GM12878 (cell line): Measurements from ENCODE around the gene SLC43A1. TPM values are rescaled to one million over a fixed set of nuclear protein-coding genes. Genes with fewer than 3 reads are reported as not detected.

Experiments
- ATAC-seq: fragments of 200-7000 bp; cut with Tn5 transposase; 3 replicates; pipeline ENCODE4 v1.9.1; 2020; ENCODE audit warnings: mild to moderate bottlenecking, moderate library complexity
- BruUV-seq: library from RNA; stranded (reverse); fragments of 400-500 nt; replicated peaks from 2 replicates; lab custom pipeline; 2021; lab: Mats Ljungman, UMichigan
- CTCF ChIA-PET: fragments of 300-600 bp; sonication (Branson Sonifier 250); formaldehyde crosslinking; extraction: SDS; loops from one replicate; lab custom pipeline; 2021; ENCODE audit warnings: inconsistent platforms; lab: Yijun Ruan, JAX
- POLR2A ChIA-PET: fragments of 350-600 bp; formaldehyde crosslinking; extraction: SDS; loops from one replicate; lab custom pipeline; 2021; ENCODE audit warnings: inconsistent platforms; lab: Charles Lee
- RAD21 ChIA-PET: fragments of 300-600 bp; sonication (Branson Sonifier 250); formaldehyde crosslinking; loops from one replicate; lab custom pipeline; 2023; ENCODE audit warnings: antibody characterized with exemption; ENCODE audit not compliant: unreplicated experiment; lab: Charles Lee
- SMC1A ChIA-PET: fragments of 300-600 bp; sonication (Branson Sonifier 250); formaldehyde crosslinking; loops from one replicate; lab custom pipeline; 2023; ENCODE audit not compliant: unreplicated experiment, uncharacterized antibody; lab: Charles Lee
- DNase-seq: peaks from one replicate; pipeline ENCODE4 v3.0.0-alpha.2; 2011; ENCODE audit warnings: low read depth, low spot score
- FAIRE-seq: peaks from 3 replicates; lab custom pipeline; 2011; peaks lifted over from hg19 to GRCh38; lab: Jason Lieb, UNC
- H2AFZ ChIP-seq: 2 replicates; pipeline ENCODE4 v1.6.0; 2011; ENCODE audit warnings: low read depth, low read length, control low read depth; ENCODE audit not compliant: control insufficient read depth
- H3K27ac ChIP-seq: 2 replicates; pipeline ENCODE4 v1.5.1; 2011; ENCODE audit warnings: control low read depth; ENCODE audit not compliant: control insufficient read depth, insufficient read depth
- H3K27me3 ChIP-seq, 2 experiments: replicated peaks in 1 of 2; 2 replicates each; pipeline versions ENCODE4 v1.6.0 to v1.6.1; 2011; ENCODE audit warnings: low read length in 1 of 2; ENCODE audit not compliant: control insufficient read depth in 2 of 2, insufficient read depth in 2 of 2
- H3K36me3 ChIP-seq, 2 experiments: 2 replicates each; pipeline ENCODE4 v1.5.1; 2011; ENCODE audit warnings: low read length in 1 of 2; ENCODE audit not compliant: control insufficient read depth in 2 of 2, insufficient read depth in 2 of 2
- H3K4me1 ChIP-seq: 2 replicates; pipeline ENCODE4 v1.6.1; 2011; ENCODE audit warnings: mild to moderate bottlenecking, low read length, moderate library complexity, mixed read lengths; ENCODE audit not compliant: control insufficient read depth, insufficient read depth
- H3K4me2 ChIP-seq: 2 replicates; pipeline ENCODE4 v1.6.0; 2011; ENCODE audit warnings: control low read depth; ENCODE audit not compliant: control insufficient read depth, insufficient read depth
- H3K4me3 ChIP-seq: fragments of 200-600 bp; sonication (generic); 2 replicates; pipeline ENCODE4 v1.5.1; 2016
- H3K79me2 ChIP-seq: 2 replicates; pipeline ENCODE4 v1.6.0; 2011; ENCODE audit warnings: low read length; ENCODE audit not compliant: control insufficient read depth, insufficient read depth
- H3K9ac ChIP-seq: 2 replicates; pipeline ENCODE4 v1.8.0; 2011; ENCODE audit warnings: low read length, control low read depth, mixed read lengths; ENCODE audit not compliant: control insufficient read depth, insufficient read depth
- H3K9me3 ChIP-seq: replicated peaks from 3 replicates; pipeline ENCODE4 v1.5.1; 2011; ENCODE audit warnings: mild to moderate bottlenecking, low read length; ENCODE audit not compliant: control insufficient read depth, insufficient read depth
- H4K20me1 ChIP-seq: 2 replicates; pipeline ENCODE4 v1.6.0; 2011; ENCODE audit not compliant: control insufficient read depth, insufficient read depth
- BHLHE40 ChIP-seq, 2 experiments: fragments of 450-650 bp in 1 of 2; IDR thresholded peaks; 2 replicates each; pipeline ENCODE4 v1.6.1; 2011 to 2017; ENCODE audit warnings: low read depth in 2 of 2, borderline replicate concordance in 1 of 2, improper control_type of control experiment in 1 of 2, low read length in 1 of 2, mild to moderate bottlenecking in 1 of 2
- BMI1 ChIP-seq: fragments of 450-650 bp; IDR thresholded peaks from 2 replicates; pipeline ENCODE4 v1.6.1; 2016; ENCODE audit warnings: mild to moderate bottlenecking, moderate library complexity, borderline replicate concordance
- E2F4 ChIP-seq: IDR thresholded peaks from 2 replicates; pipeline ENCODE4 v1.6.1; 2012; ENCODE audit warnings: low read depth, low read length, improper control_type of control experiment
- EED ChIP-seq: sonication (generic); IDR thresholded peaks from 2 replicates; pipeline ENCODE4 v1.6.1; 2016; ENCODE audit warnings: antibody characterized with exemption, low read depth
- EGR1 ChIP-seq, 2 experiments: IDR thresholded peaks; 1 replicate in 1 of 2; 2 replicates in 1 of 2; pipeline ENCODE4 v1.6.1; 2011 to 2012; ENCODE audit warnings: low read depth in 2 of 2, low read length in 2 of 2, borderline replicate concordance in 1 of 2, mild to moderate bottlenecking in 1 of 2, moderate library complexity in 1 of 2
- FOXK2 ChIP-seq: fragments of 450-650 bp; IDR thresholded peaks from 2 replicates; pipeline ENCODE4 v1.6.1; 2017; ENCODE audit warnings: mild to moderate bottlenecking, moderate library complexity
- IKZF1 ChIP-seq: fragments of 450-650 bp; conservative IDR thresholded peaks from 2 replicates; pipeline ENCODE4 v1.6.1; 2017; ENCODE audit warnings: antibody characterized with exemption, mild to moderate bottlenecking
- IKZF2 ChIP-seq, 2 experiments: fragments of 450-650 bp; IDR thresholded peaks; 2 replicates each; pipeline ENCODE4 v1.6.1; 2017; ENCODE audit warnings: mild to moderate bottlenecking in 2 of 2, moderate library complexity in 2 of 2
- IRF4 ChIP-seq: IDR thresholded peaks from 2 replicates; pipeline ENCODE4 v1.6.1; 2011; ENCODE audit warnings: low read depth, low read length
- MEF2A ChIP-seq: IDR thresholded peaks from 2 replicates; pipeline ENCODE4 v1.6.1; 2011; ENCODE audit warnings: low read depth, mild to moderate bottlenecking, low read length, moderate library complexity; ENCODE audit not compliant: insufficient read depth
- MLLT1 ChIP-seq: fragments of 450-650 bp; IDR thresholded peaks from 2 replicates; pipeline ENCODE4 v1.6.1; 2016; ENCODE audit warnings: mild to moderate bottlenecking
- MTA2 ChIP-seq: fragments of 450-650 bp; IDR thresholded peaks from 2 replicates; pipeline ENCODE4 v1.6.1; 2016; ENCODE audit warnings: low read depth, mild to moderate bottlenecking, moderate library complexity
- NBN ChIP-seq: fragments of 450-650 bp; IDR thresholded peaks from 2 replicates; pipeline ENCODE4 v1.6.1; 2016
- PAX5 ChIP-seq: IDR thresholded peaks from 2 replicates; pipeline ENCODE4 v1.6.1; 2011; ENCODE audit warnings: low read depth, low read length, borderline replicate concordance
- PML ChIP-seq: IDR thresholded peaks from 2 replicates; pipeline ENCODE4 v1.6.1; 2012; ENCODE audit warnings: low read length, inconsistent platforms
- POLR2A ChIP-seq: IDR thresholded peaks from 2 replicates; pipeline ENCODE4 v1.6.1; 2011; ENCODE audit warnings: low read depth, mild to moderate bottlenecking, low read length
- RCOR1 ChIP-seq: conservative IDR thresholded peaks from 2 replicates; pipeline ENCODE4 v1.6.1; 2012; ENCODE audit warnings: low read depth, low read length, improper control_type of control experiment
- RELB ChIP-seq: fragments of 450-650 bp; IDR thresholded peaks from 2 replicates; pipeline ENCODE4 v1.6.1; 2017; ENCODE audit warnings: low read depth, mild to moderate bottlenecking, moderate library complexity
- SIN3A ChIP-seq: IDR thresholded peaks from 2 replicates; pipeline ENCODE4 v1.6.1; 2012; ENCODE audit warnings: low read depth, low read length, improper control_type of control experiment
- SMARCA5 ChIP-seq: fragments of 450-650 bp; IDR thresholded peaks from 2 replicates; pipeline ENCODE4 v1.6.1; 2017; ENCODE audit warnings: mild to moderate bottlenecking
- SP1 ChIP-seq: IDR thresholded peaks from one replicate; pipeline ENCODE4 v1.6.1; 2011; ENCODE audit warnings: low read depth, low read length
- SRF ChIP-seq, 2 experiments: IDR thresholded peaks; 2 replicates each; pipeline ENCODE4 v1.6.1; 2011; ENCODE audit warnings: low read depth in 2 of 2, low read length in 2 of 2, mild to moderate bottlenecking in 1 of 2, moderate library complexity in 1 of 2
- WGBS: methylation state at CpG from one replicate; pipeline ENCODE4 v1.1.6; 2016; ENCODE audit warnings: low lambda C conversion rate; ENCODE audit not compliant: insufficient replicate concordance, insufficient coverage; ENCODE audit errors: missing lambda C conversion rate; 5-methylcytosine and 5-hydroxymethylcytosine counted together
- in situ Hi-C: fragments of 300-500 bp; cut with MboI; formaldehyde crosslinking; loops from 9 replicates; pipeline ENCODE4 v1.14.3; 2018; ENCODE audit warnings: mixed read lengths
- intact Hi-C: fragments of 100-400 bp; cut with micrococcal nuclease; formaldehyde crosslinking; loops from one replicate; pipeline ENCODE4 v1.14.2; 2022; ENCODE audit not compliant: unreplicated experiment
- polyA plus RNA-seq, 11 experiments: library from polyadenylated mRNA; depleted of rRNA in 4 of 11; unstranded in 6 of 11; stranded (reverse) in 5 of 11; fragments of >200 nt; fragmentation: Nextera tagmentation in 4 of 11; fragmentation: Illumina TruSeq in 1 of 11; extraction: Ambion mirVana in 4 of 11; extraction: Trizol in 1 of 11; gene quantifications; 1 replicate in 1 of 11; 2 replicates in 10 of 11; pipeline versions ENCODE4 v1.2.1 to v1.2.3, GENCODE V29; 2011 to 2016; ENCODE audit warnings: inconsistent platforms in 2 of 11, missing spikeins in 2 of 11, low read depth in 1 of 11
- total RNA-seq, 4 experiments: library from RNA; depleted of rRNA in 3 of 4; stranded (reverse); fragments of >200 nt in 3 of 4; fragmentation: Illumina TruSeq in 1 of 4; extraction: Trizol in 1 of 4; gene quantifications; 2 replicates each; pipeline versions ENCODE4 v1.2.1 to v1.2.3, GENCODE V29; 2013 to 2021

SLC43A1 gene
- total and polyA plus RNA-seq, 10 of the 15 experiments (the other 5 are each of a cell fraction or from before 2014, with no cell fraction given), result 1.0 to 17.8 (median 12.6) TPM

- BruUV-seq, result no TSS peak
- Histone ChIP-seq H3K9me3 (no peaks in the 10 kb centered on the region), H4K20me1 (0 out of 2 replicates have a peak, but pooled peaks cover 2% of the 10 kb centered on the region), H2AFZ (peak overlapping the region; percentile 69), H3K4me2 (peak overlapping the region; percentile 92), H3K27ac (no peak overlapping the region), H3K27me3 (peaks cover 5 to 10% of the 10 kb centered on the region in 2 experiments), H3K79me2 (no peaks in the 10 kb centered on the region), H3K36me3 (no peaks in the 10 kb centered on the region), H3K4me1 (peaks cover 20% of the 10 kb centered on the region), H3K4me3 (peak overlapping the region; percentile 79), H3K9ac (no peak overlapping the region; the same call in 1 of the 2 replicates)
- RAD21 ChIA-PET, result interaction anchor here (0.6 to 3.8 kb wide), 28 partner anchors 10 to 343 kb away, joined by 3 to 79 read pairs (median 6); partner anchors contain the start of gene SLC43A1
- in situ Hi-C loops, result no loop called here
- FAIRE-seq (no peak), ATAC-seq (peak; percentile 49), DNase-seq (no peak)
- CTCF ChIA-PET, result interaction anchor here (0.6 to 9.4 kb wide), 45 partner anchors 7 to 1296 kb away, joined by 3 to 321 read pairs (median 5); partner anchors contain the start of genes CLP1, SLC43A1, SSRP1 and TIMM10
- 0% methylated on average over 28 of the region's 44 CpGs for WGBS
- POLR2A ChIA-PET, result interaction anchor here (0.6 to 1.2 kb wide), 5 partner anchors 22 to 131 kb away, joined by 3 to 5 read pairs (median 4); no protein-coding TSS in a partner anchor
- SMC1A ChIA-PET, result interaction anchor here (0.7 to 5.1 kb wide), 20 partner anchors 14 to 184 kb away, joined by 3 to 95 read pairs (median 6); partner anchors contain the start of genes SLC43A1, TIMM10 and UBE2L6
- intact Hi-C loops, result no loop called here
- TF ChIP-seq SIN3A (no peak), MLLT1 (peak; percentile 50; the same call in 1 of the 2 replicates), RCOR1 (no peak), EED (peak; percentile 46), BMI1 (no peak), IRF4 (no peak), SP1 (no peak), E2F4 (no peak), EGR1 (IDR thresholded peaks at IDR 0.05; ENCODE audit: borderline replicate concordance in 1 of 2, low read depth in 2 of 2, low read length in 2 of 2) (no peak), BHLHE40 (IDR thresholded peaks at IDR 0.05; ENCODE audit: borderline replicate concordance in 1 of 2, low read depth in 2 of 2, low read length in 1 of 2) (peak in 1 of 2 experiments; percentile 4; a peak in 1 of 4 replicates), FOXK2 (no peak), IKZF2 (IDR thresholded peaks at IDR 0.05) (peak; percentile 73 to 76), SMARCA5 (no peak), MEF2A (no peak), PAX5 (no peak), NBN (peak; percentile 74; the same call in 1 of the 2 replicates), SRF (IDR thresholded peaks at IDR 0.05; ENCODE audit: low read depth in 2 of 2, low read length in 2 of 2) (no peak), MTA2 (no peak), PML (no peak), IKZF1 (peak; percentile 58), POLR2A (no peak), RELB (peak; percentile 60)
Observed at GRCh38 chr11:57458410-57459163, 56.9 kb downstream of the SLC43A1 start.
